ENCODE results near the gene ENTPD8.
A peak's percentile ranks its signal among the peaks of the same experiment; 100 is the strongest.

ENTPD8 gene

DNA sequence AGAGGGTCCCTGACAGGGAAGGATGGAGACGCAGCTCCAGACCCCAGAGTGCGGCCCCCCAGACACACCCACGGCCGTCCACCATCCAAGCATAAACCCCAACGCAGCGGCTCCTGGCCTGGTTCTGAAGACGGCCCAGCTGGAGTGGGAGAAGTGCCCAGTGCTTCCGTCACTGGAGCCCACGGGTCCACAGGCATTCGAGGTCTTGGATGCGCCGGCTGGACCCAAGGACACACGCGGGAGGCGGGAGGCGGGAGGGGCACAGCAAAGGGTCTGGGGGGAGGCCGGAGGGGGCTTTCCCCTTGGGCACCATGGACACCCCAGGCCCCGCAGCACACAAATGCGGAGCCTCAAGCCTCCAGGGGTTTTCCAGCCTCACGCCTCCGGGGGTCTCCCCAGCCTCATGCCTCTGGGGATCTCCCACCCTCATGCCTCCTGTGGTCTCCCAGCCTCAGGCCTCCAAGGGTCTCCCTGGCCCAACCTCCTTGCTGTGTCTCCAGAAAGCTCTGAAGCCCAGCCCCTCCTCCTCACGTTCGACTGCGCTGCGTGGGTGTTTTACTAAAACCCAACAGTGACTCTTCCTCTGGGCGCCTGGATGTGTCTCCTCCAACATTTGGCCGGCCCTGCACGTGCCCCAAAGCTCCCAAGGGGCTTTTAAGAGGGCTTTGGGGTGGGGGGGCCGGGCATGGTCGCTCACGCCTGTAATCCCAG lies 33.4 kb downstream of the ENTPD8 start:
- H3K4me1 Mint-ChIP-seq: peaks cover 48% of the 10 kb centered on the region
- H3K27ac Mint-ChIP-seq: no peak overlapping the region
- peaks cover 7% of the 10 kb centered on the region for H3K27me3 Mint-ChIP-seq
- peak overlapping the region in 1 of 2 donors; percentile 50 for H3K4me3 Mint-ChIP-seq
- H3K9me3 Mint-ChIP-seq: no peaks in the 10 kb centered on the region
- ATAC-seq: no peak
- DNase-seq: no peak

GRCh38 chr9:137406876-137407589 lies 34.1 kb downstream of the ENTPD8 start:
- H3K27me3 Mint-ChIP-seq: peaks cover 7% of the 10 kb centered on the region
- ATAC-seq (peak; percentile 91), DNase-seq (peak; percentile 71 to 74)
- no peak overlapping the region for H3K27ac Mint-ChIP-seq
- no peaks in the 10 kb centered on the region for H3K9me3 Mint-ChIP-seq
- H3K4me1 Mint-ChIP-seq: peaks cover 46% of the 10 kb centered on the region
- peak overlapping the region; percentile 42 to 50 for H3K4me3 Mint-ChIP-seq

DNA sequence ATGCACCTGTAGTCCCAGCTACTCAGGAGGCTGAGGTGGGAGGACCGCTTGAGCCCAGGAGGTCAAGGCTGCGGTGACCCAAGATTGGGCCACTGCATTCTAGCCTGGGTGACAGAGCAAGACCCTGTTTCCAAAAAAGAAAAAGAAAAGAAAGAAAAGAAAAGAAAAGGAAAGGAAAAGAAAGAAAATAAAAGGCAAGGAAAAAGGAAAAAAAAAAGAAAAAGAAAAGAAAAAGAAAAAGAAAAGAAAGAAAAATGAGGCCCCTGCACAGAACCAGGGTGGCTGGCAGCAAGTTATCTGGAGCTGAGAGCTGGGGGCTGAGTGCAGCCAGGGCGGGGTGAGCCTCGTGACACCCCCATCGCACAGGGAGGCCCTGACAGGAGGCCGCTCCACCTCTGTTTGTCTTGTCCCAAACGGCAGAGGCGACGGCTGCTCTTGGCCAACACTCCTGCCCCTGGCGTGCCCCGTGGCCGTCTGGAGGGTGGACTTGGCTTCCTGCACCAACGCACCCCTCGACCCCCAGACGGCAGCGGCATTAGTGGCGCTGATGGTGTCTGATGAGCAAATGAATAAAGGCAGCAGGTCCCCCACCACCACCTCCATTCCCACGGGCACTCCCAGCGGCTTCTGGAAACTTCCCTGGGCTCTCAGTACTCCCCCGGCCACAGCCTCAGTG lies 34.9 kb downstream of the ENTPD8 start:
- Mint-ChIP-seq H3K9me3 (no peaks in the 10 kb centered on the region), H3K27ac (peak overlapping the region in 1 of 2 donors; percentile 80), H3K4me1 (peaks cover 39% of the 10 kb centered on the region), H3K27me3 (peaks cover 7% of the 10 kb centered on the region), H3K4me3 (peak overlapping the region; percentile 42 to 61)
- no peak for DNase-seq
- ATAC-seq: no peak

DNA sequence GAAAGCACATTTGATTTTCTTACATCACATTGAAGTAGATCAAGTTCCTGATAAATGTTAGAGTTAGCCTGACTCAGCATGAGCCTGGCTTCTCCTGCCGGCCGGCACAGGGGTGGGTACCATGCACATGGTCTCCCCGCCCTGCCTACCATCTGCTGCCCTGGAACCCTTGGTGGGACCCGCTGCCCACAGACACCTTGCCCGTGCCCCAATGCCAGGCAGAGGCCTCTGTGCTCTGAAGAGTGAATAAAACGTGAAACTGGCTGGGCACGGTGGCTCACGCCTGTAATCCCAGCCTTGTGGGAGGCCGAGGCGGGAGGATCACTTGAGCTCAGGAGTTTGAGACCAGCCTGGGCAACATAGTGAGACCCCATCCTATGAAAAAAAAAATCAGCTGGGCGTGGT lies 35.5 kb downstream of the ENTPD8 start:
- peaks cover 7% of the 10 kb centered on the region for H3K27me3 Mint-ChIP-seq
- DNase-seq (no peak), ATAC-seq (no peak)
- no peak overlapping the region for H3K27ac Mint-ChIP-seq
- H3K4me3 Mint-ChIP-seq: peak overlapping the region in 1 of 2 donors; percentile 61
- H3K9me3 Mint-ChIP-seq: no peaks in the 10 kb centered on the region
- H3K4me1 Mint-ChIP-seq: peaks cover 33% of the 10 kb centered on the region

DNA sequence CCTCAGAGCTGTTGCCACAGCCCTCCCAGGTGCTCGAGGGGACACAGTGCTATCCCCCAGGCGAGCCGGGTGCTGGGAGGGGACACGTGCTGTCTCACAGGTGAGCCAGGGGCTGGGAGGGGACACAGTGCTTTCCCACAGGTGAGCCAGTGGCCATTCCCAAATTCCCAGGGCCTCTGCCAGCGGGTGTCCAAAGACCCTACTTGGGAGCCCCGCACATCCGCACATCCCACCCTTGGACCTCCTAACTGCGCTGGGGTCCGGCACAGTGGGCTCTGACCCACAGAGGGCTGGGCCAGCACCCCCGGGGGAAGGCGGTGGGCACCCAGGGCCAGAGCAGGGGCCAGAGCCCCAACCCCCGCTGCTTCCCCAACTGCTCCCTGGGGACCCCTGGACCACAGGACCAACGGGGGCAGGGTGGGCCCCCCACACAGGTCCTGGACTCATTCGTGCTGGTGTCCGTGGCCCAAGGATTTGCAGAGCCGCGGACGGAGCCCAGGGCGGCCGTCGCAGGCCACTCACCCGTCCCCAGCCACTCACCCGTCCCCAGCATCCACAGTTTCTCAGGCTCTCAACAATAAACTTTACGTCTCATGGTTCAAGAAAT lies 36.1 kb downstream of the ENTPD8 start:
- Mint-ChIP-seq H3K27ac (no peak overlapping the region), H3K4me3 (no peak overlapping the region), H3K4me1 (peaks cover 28% of the 10 kb centered on the region), H3K9me3 (no peaks in the 10 kb centered on the region), H3K27me3 (peaks cover 7% of the 10 kb centered on the region)
- ATAC-seq (no peak), DNase-seq (no peak)

GRCh38 chr9:137403269-137403668 lies 37.9 kb downstream of the ENTPD8 start:
- no peak for DNase-seq
- H3K27ac Mint-ChIP-seq: no peak overlapping the region
- no peaks in the 10 kb centered on the region for H3K9me3 Mint-ChIP-seq
- H3K4me3 Mint-ChIP-seq: no peak overlapping the region
- peaks cover 7% of the 10 kb centered on the region for H3K27me3 Mint-ChIP-seq
- peaks cover 37% of the 10 kb centered on the region for H3K4me1 Mint-ChIP-seq
- ATAC-seq: no peak

GRCh38 chr9:137402746-137403145 lies 38.4 kb downstream of the ENTPD8 start:
- no peaks in the 10 kb centered on the region for H3K9me3 Mint-ChIP-seq
- H3K4me3 Mint-ChIP-seq: no peak overlapping the region
- peaks cover 37% of the 10 kb centered on the region for H3K4me1 Mint-ChIP-seq
- no peak overlapping the region for H3K27ac Mint-ChIP-seq
- ATAC-seq: no peak
- no peak for DNase-seq
- peaks cover 4% of the 10 kb centered on the region for H3K27me3 Mint-ChIP-seq

DNA sequence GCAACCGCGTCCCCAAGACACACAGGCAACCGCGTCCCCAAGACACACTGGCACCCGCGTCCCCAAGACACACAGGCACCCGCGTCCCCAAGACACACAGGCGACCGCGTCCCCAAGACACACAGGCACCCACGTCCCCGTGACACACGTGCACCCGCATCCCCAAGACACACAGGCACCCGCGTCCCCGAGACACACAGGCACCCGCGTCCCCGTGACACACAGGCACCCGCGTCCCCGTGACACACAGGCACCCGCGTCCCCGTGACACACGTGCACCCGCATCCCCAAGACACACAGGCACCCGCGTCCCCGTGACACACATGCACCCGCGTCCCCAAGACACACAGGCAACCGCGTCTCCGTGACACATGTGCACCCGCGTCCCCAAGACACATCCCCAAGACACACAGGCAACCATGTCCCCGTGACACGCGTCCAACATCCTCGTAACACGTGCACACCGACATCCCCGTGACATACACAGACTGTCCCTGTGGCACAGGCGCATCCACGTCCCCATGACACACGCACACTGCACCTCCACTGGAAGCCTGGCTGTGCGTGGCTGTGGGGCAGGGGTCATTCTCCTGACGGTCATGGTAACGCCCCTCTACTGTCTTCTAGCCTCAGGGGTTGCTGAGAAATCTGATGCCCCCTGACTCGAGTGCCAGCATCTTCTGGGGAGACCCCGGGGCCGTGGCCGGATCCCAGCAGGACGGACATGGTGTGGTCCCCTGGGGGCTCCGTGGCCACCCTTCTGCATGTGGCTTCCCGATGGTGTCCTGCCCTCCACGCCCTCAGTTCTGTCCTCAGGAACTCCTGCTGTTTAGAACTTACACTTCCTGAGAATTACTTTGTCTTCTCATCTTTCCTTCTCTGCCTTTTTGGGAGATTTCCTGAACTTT lies 42.3 kb downstream of the ENTPD8 start:
- H3K9me3 Mint-ChIP-seq: no peaks in the 10 kb centered on the region
- DNase-seq (no peak), ATAC-seq (no peak)
- no peaks in the 10 kb centered on the region for H3K27me3 Mint-ChIP-seq
- H3K4me1 Mint-ChIP-seq: peaks cover 42% of the 10 kb centered on the region
- no peak overlapping the region for H3K27ac Mint-ChIP-seq
- H3K4me3 Mint-ChIP-seq: no peak overlapping the region

DNA sequence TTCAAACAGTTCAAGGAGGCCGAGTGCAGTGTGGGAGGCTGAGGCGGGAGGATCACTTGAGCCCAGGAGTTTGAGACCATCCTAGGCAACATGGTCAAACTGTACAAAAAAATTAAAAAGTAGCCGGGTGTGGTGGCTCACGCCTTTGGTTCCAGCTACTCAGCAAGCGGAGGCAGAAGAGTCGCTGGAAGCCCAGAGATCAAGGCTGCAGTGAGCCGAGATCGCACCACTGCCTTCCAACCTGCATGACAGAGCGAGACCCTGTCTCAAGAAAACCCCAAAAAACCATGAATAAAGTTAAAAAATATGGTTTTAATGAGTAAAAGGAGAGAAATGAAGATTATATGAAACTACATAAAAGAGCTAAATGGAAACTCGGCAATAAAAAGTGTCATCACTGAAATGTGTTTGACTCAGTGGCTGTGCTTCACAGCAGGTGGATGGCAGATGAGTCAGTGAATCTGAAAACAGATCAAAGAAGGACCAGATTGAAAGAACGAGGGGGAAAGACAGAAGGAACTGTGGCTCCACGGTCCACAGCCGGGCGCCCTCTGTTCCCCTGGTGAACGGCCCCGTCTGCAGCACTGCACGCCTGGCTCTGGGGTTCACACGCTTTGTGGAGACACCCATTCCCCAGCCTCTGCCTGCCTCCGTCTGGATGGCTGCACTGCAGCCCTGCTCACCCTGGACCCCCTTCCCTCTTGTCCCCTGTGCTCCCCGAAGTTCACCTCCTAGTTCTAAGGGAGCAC lies 43.3 kb downstream of the ENTPD8 start:
- Mint-ChIP-seq H3K9me3 (no peaks in the 10 kb centered on the region), H3K27me3 (no peaks in the 10 kb centered on the region), H3K27ac (peak overlapping the region in 1 of 2 donors; percentile 43), H3K4me1 (peaks cover 42% of the 10 kb centered on the region), H3K4me3 (peak overlapping the region; percentile 16 to 29)
- peak; percentile 93 for ATAC-seq
- peak in 1 of 2 donors; percentile 47 for DNase-seq

GRCh38 chr9:137396634-137397367 lies 44.4 kb downstream of the ENTPD8 start:
- Mint-ChIP-seq H3K27me3 (no peaks in the 10 kb centered on the region), H3K4me1 (peaks cover 36% of the 10 kb centered on the region), H3K27ac (no peak overlapping the region), H3K4me3 (peak overlapping the region; percentile 15 to 29), H3K9me3 (no peaks in the 10 kb centered on the region)
- ATAC-seq (no peak), DNase-seq (no peak)

GRCh38 chr9:137396227-137396626 lies 44.9 kb downstream of the ENTPD8 start:
- ATAC-seq (no peak), DNase-seq (no peak)
- Mint-ChIP-seq H3K9me3 (no peaks in the 10 kb centered on the region), H3K27me3 (no peaks in the 10 kb centered on the region), H3K27ac (peak overlapping the region in 1 of 2 donors; percentile 94), H3K4me1 (peaks cover 36% of the 10 kb centered on the region), H3K4me3 (no peak overlapping the region)

GRCh38 chr9:137395666-137396010 lies 45.5 kb downstream of the ENTPD8 start:
- Mint-ChIP-seq H3K27me3 (no peaks in the 10 kb centered on the region), H3K4me3 (no peak overlapping the region), H3K4me1 (peaks cover 36% of the 10 kb centered on the region), H3K9me3 (no peaks in the 10 kb centered on the region), H3K27ac (peak overlapping the region in 1 of 2 donors; percentile 94)
- ATAC-seq (no peak), DNase-seq (no peak)

- Mint-ChIP-seq H3K27me3 (no peaks in the 10 kb centered on the region), H3K4me3 (no peak overlapping the region), H3K4me1 (peaks cover 36% of the 10 kb centered on the region), H3K9me3 (no peaks in the 10 kb centered on the region), H3K27ac (no peak overlapping the region)
- DNase-seq: no peak
- no peak for ATAC-seq
These were observed 46.1 kb downstream of the ENTPD8 start for GRCh38 chr9:137394866-137395665.
